ENCODE results near the gene CABYR.

GRCh38 chr18:24157855-24158254 is 19.0 kb downstream of the CABYR start:
- no peak for TF ChIP-seq CTCF (IDR thresholded peaks at IDR 0.05; ENCODE audit: low read depth, low read length)
- no peak for TF ChIP-seq POLR2A (IDR thresholded peaks at IDR 0.05; ENCODE audit: extremely low read depth, insufficient read length)
- no peak for TF ChIP-seq MAX (IDR thresholded peaks at IDR 0.05; ENCODE audit: low read depth, low read length)
- no peak for TF ChIP-seq MYC (IDR thresholded peaks at IDR 0.05; ENCODE audit: low read depth, low read length)
